ENCODE measurements around the gene KRT82. TPM values are rescaled to one million over a fixed set of nuclear protein-coding genes. Genes with fewer than 3 reads are reported as not detected.

Gene KRT82
- total RNA-seq, 5 donors from 2014 or later (not counting 1 experiment from before 2014, with no cell fraction given): not detected

DNA sequence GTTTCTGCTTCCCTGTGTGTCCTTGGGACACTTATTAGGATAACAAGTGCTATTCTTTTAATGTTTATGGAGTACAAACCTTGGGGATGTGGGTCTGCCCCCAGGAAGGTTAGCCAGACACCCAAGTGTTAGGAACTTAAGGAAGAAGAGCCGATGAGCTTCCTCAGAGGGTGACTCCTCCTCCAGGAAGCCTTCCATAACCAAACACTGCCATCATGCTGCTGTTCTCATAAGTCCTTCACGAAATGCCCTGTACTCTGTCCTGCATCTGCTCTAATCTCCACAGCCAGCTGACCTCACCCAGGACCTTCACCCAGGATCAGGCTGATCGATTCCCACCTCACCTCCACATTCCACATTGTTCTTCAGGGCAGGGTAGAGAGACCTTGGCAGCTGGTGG lies 37.6 kb downstream of the KRT82 start:
- Mint-ChIP-seq H3K4me1 (no peaks in the 10 kb centered on the region), H3K27me3 (peaks cover 17 to 25% of the 10 kb centered on the region in 2 donors), H3K36me3 (no peaks in the 10 kb centered on the region), H3K9me3 (peaks cover 0 to under 1% (median 0%) of the 10 kb centered on the region in 3 donors), H3K4me3 (no peak overlapping the region), H3K27ac (no peak overlapping the region)
- Histone ChIP-seq H3K9me3 (no peaks in the 10 kb centered on the region), H3K27ac (ENCODE audit: low read length) (no peak overlapping the region), H3K27me3 (replicated peaks in 1 of 2; ENCODE audit: control insufficient read depth in 2 of 2, extremely low read depth in 1 of 2, insufficient read depth in 2 of 2, low read length in 1 of 2) (peaks cover 0 to 48% of the 10 kb centered on the region in 2 experiments), H3K4me3 (ENCODE audit: control insufficient read depth in 1 of 2, extremely low read depth in 1 of 2, low read length in 1 of 2) (no peak overlapping the region), H3K36me3 (ENCODE audit: control insufficient read depth in 2 of 2, extremely low read depth in 1 of 2, insufficient read depth in 1 of 2, low read length in 1 of 2) (no peaks in the 10 kb centered on the region), H3K4me1 (ENCODE audit: control insufficient read depth in 1 of 2, extremely low read depth in 1 of 2, insufficient read depth in 2 of 2, low read length in 2 of 2) (no peaks in the 10 kb centered on the region)
- POLR2A ChIA-PET: no interaction called here
- CTCF ChIA-PET: no interaction called here
- 75% methylated on average over 1 of the region's 3 CpGs for WGBS (ENCODE audit: insufficient coverage)
- ATAC-seq (replicated peaks in 1 of 4): no peak
- DNase-seq: no peak

DNA sequence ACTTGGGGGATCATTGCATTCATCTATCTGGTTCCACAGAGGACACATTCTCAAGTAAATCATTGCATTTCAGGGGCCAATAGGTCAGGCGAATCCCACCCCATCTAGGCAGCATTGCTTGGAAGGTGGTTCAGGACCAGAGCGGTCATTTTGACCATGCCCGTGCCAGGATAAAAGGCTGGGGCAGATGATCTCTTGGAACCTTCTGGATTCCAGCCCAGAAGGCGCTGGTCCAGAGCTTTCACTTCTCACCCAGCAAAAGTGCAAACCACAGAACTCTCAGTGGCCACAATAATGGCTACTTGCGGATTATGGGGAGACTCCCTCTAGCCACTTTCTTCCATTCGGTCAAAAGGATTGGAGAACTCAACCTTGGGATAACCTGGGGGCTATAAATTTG lies 38.3 kb downstream of the KRT82 start:
- no peaks in the 10 kb centered on the region for H3K9me3 Mint-ChIP-seq
- H3K27me3 ChIP-seq (replicated peaks in 1 of 2; ENCODE audit: control insufficient read depth in 2 of 2, extremely low read depth in 1 of 2, insufficient read depth in 2 of 2, low read length in 1 of 2): peaks cover 0 to 53% of the 10 kb centered on the region in 2 experiments
- no peaks in the 10 kb centered on the region for H3K9me3 ChIP-seq
- H3K4me1 ChIP-seq (ENCODE audit: control insufficient read depth in 1 of 2, extremely low read depth in 1 of 2, insufficient read depth in 2 of 2, low read length in 2 of 2): no peaks in the 10 kb centered on the region
- H3K36me3 Mint-ChIP-seq: no peaks in the 10 kb centered on the region
- DNase-seq (no peak), ATAC-seq (replicated peaks in 1 of 4) (no peak)
- H3K27me3 Mint-ChIP-seq: peaks cover 17 to 25% of the 10 kb centered on the region in 2 donors
- ChIA-PET CTCF (no interaction called here), POLR2A (no interaction called here)
- H3K4me3 ChIP-seq (ENCODE audit: control insufficient read depth in 1 of 2, extremely low read depth in 1 of 2, low read length in 1 of 2): no peak overlapping the region
- H3K27ac ChIP-seq (ENCODE audit: low read length): no peak overlapping the region
- WGBS (ENCODE audit: insufficient coverage): 84% methylated on average over 4 of the region's 6 CpGs
- H3K4me1 Mint-ChIP-seq: no peaks in the 10 kb centered on the region
- no peak overlapping the region for H3K4me3 Mint-ChIP-seq
- H3K36me3 ChIP-seq (ENCODE audit: control insufficient read depth in 2 of 2, extremely low read depth in 1 of 2, insufficient read depth in 1 of 2, low read length in 1 of 2): no peaks in the 10 kb centered on the region
- H3K27ac Mint-ChIP-seq: no peak overlapping the region

DNA sequence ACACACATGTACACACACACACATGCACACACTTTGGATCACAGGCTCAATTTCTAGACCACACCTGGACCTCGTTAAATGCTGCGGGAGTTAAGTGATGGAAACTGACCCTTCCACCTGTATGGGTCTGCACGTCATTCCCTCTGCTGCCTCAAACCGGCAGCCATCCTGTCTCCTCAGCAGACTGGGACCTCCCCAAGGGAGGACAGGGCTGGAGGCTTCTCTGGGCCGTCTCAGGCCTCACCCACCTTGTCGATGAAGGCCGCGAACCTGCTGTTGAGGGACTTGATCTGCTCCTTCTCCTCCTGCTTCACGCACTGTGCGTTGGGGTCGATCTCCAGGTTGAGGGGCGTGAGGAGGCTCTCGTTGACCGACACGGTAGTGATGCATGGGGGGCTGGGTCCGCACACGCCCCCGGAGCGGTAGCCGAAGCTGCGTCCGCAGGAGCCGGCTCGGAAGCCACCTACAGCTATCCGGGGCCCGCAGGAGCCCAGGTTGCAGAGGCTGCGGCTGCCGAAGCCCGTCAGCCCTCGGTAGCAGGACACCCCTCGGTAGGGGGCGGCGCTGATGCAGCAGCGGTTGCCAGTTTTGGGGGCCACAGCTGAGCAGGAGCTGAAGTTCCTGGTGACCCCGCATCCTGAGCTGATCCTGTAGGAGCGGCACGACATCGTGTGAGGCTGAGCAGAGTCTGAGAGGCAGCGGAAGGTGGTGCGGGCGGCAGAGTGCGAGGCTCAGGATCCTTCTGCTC lies 39.2 kb downstream of the KRT82 start, which contains the start of gene KRT85:
Gene KRT85 (minus strand): TSS at position 744 of the 748 bp plus-strand sequence. CDS start 76 bp downstream, at position 668.
- H3K27me3 ChIP-seq (replicated peaks in 1 of 2; ENCODE audit: control insufficient read depth in 2 of 2, extremely low read depth in 1 of 2, insufficient read depth in 2 of 2, low read length in 1 of 2): peaks cover 0 to 60% of the 10 kb centered on the region in 2 experiments
- H3K4me3 ChIP-seq (ENCODE audit: control insufficient read depth in 1 of 2, extremely low read depth in 1 of 2, low read length in 1 of 2): no peak within 1 kb of the TSS
- no peaks in the 10 kb centered on the region for H3K36me3 ChIP-seq (ENCODE audit: control insufficient read depth in 2 of 2, extremely low read depth in 1 of 2, insufficient read depth in 1 of 2, low read length in 1 of 2)
- no peaks in the 10 kb centered on the region for H3K9me3 Mint-ChIP-seq
- H3K27ac Mint-ChIP-seq: no peak within 1 kb of the TSS
- H3K27me3 Mint-ChIP-seq: peaks cover 17 to 21% of the 10 kb centered on the region in 2 donors
- POLR2A ChIA-PET: no interaction called here
- DNase-seq: no peak
- CTCF ChIA-PET: interaction anchor here in 1 of 2 donors (0.6 kb wide), 1 partner anchor 84 kb away, joined by 5 read pairs; no protein-coding TSS in a partner anchor
- peaks cover 0 to 9% of the 10 kb centered on the region in 2 experiments for H3K4me1 ChIP-seq (ENCODE audit: control insufficient read depth in 1 of 2, extremely low read depth in 1 of 2, insufficient read depth in 2 of 2, low read length in 2 of 2)
- ATAC-seq (replicated peaks in 1 of 4): no peak
- no peak within 1 kb of the TSS for H3K4me3 Mint-ChIP-seq
- no peaks in the 10 kb centered on the region for H3K4me1 Mint-ChIP-seq
- 81% methylated on average over 33 of the region's 42 CpGs for WGBS (ENCODE audit: insufficient coverage)
- H3K27ac ChIP-seq (ENCODE audit: low read length): no peak within 1 kb of the TSS
- H3K36me3 Mint-ChIP-seq: no peaks in the 10 kb centered on the region
- no peaks in the 10 kb centered on the region for H3K9me3 ChIP-seq

DNA sequence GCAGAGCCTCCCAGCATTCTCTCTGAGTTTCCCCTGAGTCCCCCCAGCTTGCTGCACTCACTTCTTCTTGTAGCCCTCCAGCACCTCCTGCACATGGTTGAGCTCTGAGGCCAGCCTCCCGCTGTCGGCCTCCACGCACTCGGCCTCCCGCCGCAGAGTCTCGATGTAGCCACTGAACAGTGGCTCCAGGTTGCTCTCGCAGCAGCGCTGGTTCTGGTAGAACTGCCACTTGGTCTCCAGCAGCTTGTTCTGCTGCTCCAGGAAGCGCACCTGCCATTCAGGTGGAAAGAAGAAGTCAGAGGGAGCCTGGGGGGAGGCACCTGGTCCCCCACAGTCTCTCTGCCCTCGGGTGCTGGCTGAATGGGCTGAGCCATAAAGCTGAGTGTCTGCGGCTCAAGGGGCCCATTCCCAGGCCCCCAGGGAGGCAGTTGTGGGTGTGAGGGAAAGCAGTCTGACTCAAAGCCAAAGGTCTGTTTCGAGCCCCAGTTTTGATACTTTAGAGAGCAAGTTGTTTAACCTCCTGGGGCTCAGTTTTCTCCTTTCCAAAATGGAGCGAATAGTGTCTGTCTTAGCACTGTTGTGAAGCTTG lies 41.1 kb downstream of the KRT82 start:
- Mint-ChIP-seq H3K36me3 (no peaks in the 10 kb centered on the region), H3K27me3 (peaks cover 8 to 13% of the 10 kb centered on the region in 2 donors), H3K27ac (no peak overlapping the region), H3K4me1 (peaks cover 0 to 4% (median 4%) of the 10 kb centered on the region in 3 donors), H3K9me3 (no peaks in the 10 kb centered on the region), H3K4me3 (no peak overlapping the region)
- no peak for DNase-seq
- POLR2A ChIA-PET: no interaction called here
- H3K27ac ChIP-seq (ENCODE audit: low read length): no peak overlapping the region
- no peak for ATAC-seq (replicated peaks in 1 of 4)
- H3K27me3 ChIP-seq (replicated peaks in 1 of 2; ENCODE audit: control insufficient read depth in 2 of 2, extremely low read depth in 1 of 2, insufficient read depth in 2 of 2, low read length in 1 of 2): peaks cover 0 to 55% of the 10 kb centered on the region in 2 experiments
- H3K9me3 ChIP-seq: no peaks in the 10 kb centered on the region
- peaks cover 0 to 14% of the 10 kb centered on the region in 2 experiments for H3K4me1 ChIP-seq (ENCODE audit: control insufficient read depth in 1 of 2, extremely low read depth in 1 of 2, insufficient read depth in 2 of 2, low read length in 2 of 2)
- 87% methylated on average over 10 of the region's 14 CpGs for WGBS (ENCODE audit: insufficient coverage)
- H3K36me3 ChIP-seq (ENCODE audit: control insufficient read depth in 2 of 2, extremely low read depth in 1 of 2, insufficient read depth in 1 of 2, low read length in 1 of 2): no peaks in the 10 kb centered on the region
- H3K4me3 ChIP-seq (ENCODE audit: control insufficient read depth in 1 of 2, extremely low read depth in 1 of 2, low read length in 1 of 2): no peak overlapping the region
- CTCF ChIA-PET: interaction anchor here in 1 of 2 donors (0.6 kb wide), 1 partner anchor 38 kb away, joined by 3 read pairs; no protein-coding TSS in a partner anchor

DNA sequence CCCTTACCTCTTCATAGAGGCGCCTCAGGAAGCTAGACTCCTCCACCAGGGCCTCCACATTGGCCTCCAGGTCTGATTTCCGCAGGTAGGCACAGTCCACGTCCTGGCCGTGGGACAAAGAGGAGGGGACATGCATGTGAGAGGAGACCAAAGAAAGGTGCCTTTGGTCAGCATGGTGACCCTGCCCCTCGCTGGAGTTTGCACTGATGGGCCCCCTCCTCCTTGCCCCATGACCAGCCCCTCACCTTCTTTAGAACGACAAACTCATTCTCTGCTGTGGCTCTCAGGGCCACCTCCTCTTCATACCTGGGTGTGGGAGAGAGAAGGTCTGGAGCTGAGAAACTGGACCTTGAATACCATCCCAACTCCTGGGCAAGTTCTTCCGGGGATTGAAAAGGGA lies 42.1 kb downstream of the KRT82 start:
- POLR2A ChIA-PET: no interaction called here
- no peak overlapping the region for H3K27ac Mint-ChIP-seq

DNA sequence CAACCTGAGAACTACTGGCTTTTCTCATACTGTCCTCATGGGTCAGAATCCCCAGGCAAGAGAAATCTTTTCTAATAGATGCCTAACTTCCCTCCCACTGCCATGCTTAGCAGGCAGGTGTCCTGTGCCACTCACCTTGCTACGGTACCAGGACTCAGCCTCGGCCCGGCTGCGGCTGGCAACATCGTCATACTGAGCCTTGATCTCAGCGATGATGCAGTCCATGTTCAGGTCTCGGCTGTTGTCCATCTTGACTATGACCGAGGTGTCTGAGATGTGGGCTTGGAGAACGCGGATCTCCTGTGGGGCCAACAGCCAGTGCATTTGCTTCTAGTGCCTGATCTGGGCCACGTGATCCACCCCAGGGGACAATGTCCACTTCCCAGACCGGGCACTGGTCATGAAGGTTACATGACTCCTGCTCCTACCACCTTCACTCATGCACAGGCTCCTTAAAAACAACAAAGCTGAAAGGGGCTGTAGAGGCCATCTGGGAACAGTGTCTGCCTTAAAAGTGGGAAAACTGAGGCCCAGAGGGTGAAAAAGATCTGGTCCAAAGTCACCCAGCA lies 42.9 kb downstream of the KRT82 start:
- Mint-ChIP-seq H3K27me3 (peaks cover 4 to 5% of the 10 kb centered on the region in 2 donors), H3K27ac (no peak overlapping the region), H3K4me3 (no peak overlapping the region), H3K36me3 (no peaks in the 10 kb centered on the region), H3K9me3 (no peaks in the 10 kb centered on the region), H3K4me1 (peaks cover 15 to 21% (median 20%) of the 10 kb centered on the region in 3 donors)
- no peak for DNase-seq
- ChIA-PET CTCF (no interaction called here), POLR2A (no interaction called here)
- Histone ChIP-seq H3K27me3 (replicated peaks in 1 of 2; ENCODE audit: control insufficient read depth in 2 of 2, extremely low read depth in 1 of 2, insufficient read depth in 2 of 2, low read length in 1 of 2) (peaks cover 0 to 47% of the 10 kb centered on the region in 2 experiments), H3K9me3 (no peaks in the 10 kb centered on the region), H3K27ac (ENCODE audit: low read length) (no peak overlapping the region), H3K4me3 (ENCODE audit: control insufficient read depth in 1 of 2, extremely low read depth in 1 of 2, low read length in 1 of 2) (no peak overlapping the region), H3K4me1 (ENCODE audit: control insufficient read depth in 1 of 2, extremely low read depth in 1 of 2, insufficient read depth in 2 of 2, low read length in 2 of 2) (peaks cover 12 to 32% of the 10 kb centered on the region in 2 experiments), H3K36me3 (ENCODE audit: control insufficient read depth in 2 of 2, extremely low read depth in 1 of 2, insufficient read depth in 1 of 2, low read length in 1 of 2) (no peaks in the 10 kb centered on the region)
- ATAC-seq (replicated peaks in 1 of 4): no peak
- WGBS (ENCODE audit: insufficient coverage): 94% methylated on average over 10 of the region's 12 CpGs

More for the DNA sequence above, 42.1 kb downstream of the KRT82 start:
- 100% methylated on average over 1 of the region's 7 CpGs for WGBS (ENCODE audit: insufficient coverage)
- Histone ChIP-seq H3K27me3 (replicated peaks in 1 of 2; ENCODE audit: control insufficient read depth in 2 of 2, extremely low read depth in 1 of 2, insufficient read depth in 2 of 2, low read length in 1 of 2) (peaks cover 0 to 52% of the 10 kb centered on the region in 2 experiments), H3K9me3 (no peaks in the 10 kb centered on the region), H3K4me3 (ENCODE audit: control insufficient read depth in 1 of 2, extremely low read depth in 1 of 2, low read length in 1 of 2) (no peak overlapping the region), H3K27ac (ENCODE audit: low read length) (no peak overlapping the region), H3K36me3 (ENCODE audit: control insufficient read depth in 2 of 2, extremely low read depth in 1 of 2, insufficient read depth in 1 of 2, low read length in 1 of 2) (no peaks in the 10 kb centered on the region), H3K4me1 (ENCODE audit: control insufficient read depth in 1 of 2, extremely low read depth in 1 of 2, insufficient read depth in 2 of 2, low read length in 2 of 2) (peaks cover 3 to 23% of the 10 kb centered on the region in 2 experiments)
- no peak for DNase-seq
- no peaks in the 10 kb centered on the region for H3K9me3 Mint-ChIP-seq
- peaks cover 7 to 12% (median 12%) of the 10 kb centered on the region in 3 donors for H3K4me1 Mint-ChIP-seq
- CTCF ChIA-PET: no interaction called here
- peaks cover 8 to 12% of the 10 kb centered on the region in 2 donors for H3K27me3 Mint-ChIP-seq
- H3K36me3 Mint-ChIP-seq: no peaks in the 10 kb centered on the region
- ATAC-seq (replicated peaks in 1 of 4): no peak
- no peak overlapping the region for H3K4me3 Mint-ChIP-seq

Measured in T-cell (primary cell).